ENCODE data around the gene PPIL6.

PPIL6 gene

DNA sequence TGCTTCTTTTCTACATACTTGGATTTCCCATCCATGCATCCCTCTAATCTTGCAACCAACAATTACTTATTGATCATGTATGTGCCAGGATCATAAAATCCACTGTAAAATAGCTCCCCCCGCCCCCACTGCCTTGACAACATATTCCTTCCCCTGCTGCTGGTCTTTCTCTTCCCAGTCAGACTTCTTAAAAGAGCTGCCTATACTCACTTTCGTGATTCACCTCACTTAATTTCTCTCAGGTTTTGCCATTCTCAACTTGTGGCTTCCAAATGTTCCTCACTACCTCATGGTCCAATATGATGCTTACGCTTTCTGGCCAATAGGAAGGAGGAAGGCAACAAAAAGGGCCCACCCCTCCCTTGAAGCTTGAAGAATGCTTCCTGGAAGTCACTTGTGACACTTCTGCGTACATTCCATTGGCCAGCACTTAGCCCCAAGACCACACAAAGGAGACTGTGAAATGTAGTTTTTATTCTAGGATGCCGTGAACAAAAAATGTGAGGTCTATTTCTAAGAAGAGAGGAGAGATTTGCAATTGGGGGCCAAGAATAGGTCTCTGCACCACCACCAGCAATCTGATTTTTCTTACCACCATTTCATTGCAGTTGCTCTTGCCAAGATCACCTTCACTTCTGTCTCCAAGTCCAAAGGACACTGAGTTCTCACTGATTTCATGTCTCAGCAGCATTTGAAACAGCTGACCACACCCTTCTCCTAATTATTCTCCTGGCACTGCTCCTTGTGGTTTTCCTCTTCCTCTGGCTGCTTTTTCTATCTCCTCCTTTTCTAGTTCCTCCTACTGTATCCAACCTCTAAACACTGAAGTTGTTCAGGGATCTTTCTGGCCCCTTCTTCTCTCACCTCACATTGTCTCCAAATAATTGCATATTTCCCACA, 88.9 kb downstream of the PPIL6 start:
- Histone ChIP-seq H3K4me3 (ENCODE audit: control insufficient read depth in 1 of 7, extremely low read depth in 1 of 7, insufficient read depth in 4 of 7, low read depth in 2 of 7, low read length in 6 of 7) (peak overlapping the region in 1 of 7 experiments; percentile 48), H3K36me3 (ENCODE audit: control insufficient read depth in 4 of 4, insufficient read depth in 4 of 4, low read length in 3 of 4) (peaks cover 4 to 22% (median 19%) of the 10 kb centered on the region in 4 experiments), H3K9me3 (ENCODE audit: control extremely low read depth in 1 of 5, control insufficient read depth in 4 of 5, insufficient read depth in 2 of 5, low read depth in 1 of 5, low read length in 4 of 5) (peaks cover 0 to 6% (median 4%) of the 10 kb centered on the region in 5 experiments), H3K27ac (ENCODE audit: insufficient read depth in 1 of 2, low read depth in 1 of 2, low read length in 2 of 2, poor library complexity in 1 of 2, severe bottlenecking in 2 of 2) (no peak overlapping the region), H3K4me1 (ENCODE audit: control extremely low read depth in 1 of 4, control insufficient read depth in 4 of 4, insufficient read depth in 4 of 4, low read length in 3 of 4) (peaks cover 16 to 63% (median 40%) of the 10 kb centered on the region in 4 experiments), H3K27me3 (replicated peaks in 2 of 5; ENCODE audit: control insufficient read depth in 4 of 5, insufficient read depth in 5 of 5, low read length in 4 of 5) (no peaks in the 10 kb centered on the region)
- peak in 2 of 3 donors; percentile 37 to 49 for DNase-seq
- CTCF ChIA-PET, result interaction anchor here (1.1 to 4.0 kb wide), 5 partner anchors 9 to 47 kb away, joined by 4 to 19 read pairs (median 6); no protein-coding TSS in a partner anchor
- WGBS (ENCODE audit: insufficient coverage), result 86% methylated on average over 4 of the region's 5 CpGs
- POLR2A ChIA-PET, result interaction anchor here (0.7 to 0.8 kb wide), 2 partner anchors 14 to 41 kb away, joined by 3 read pairs; no protein-coding TSS in a partner anchor

DNA sequence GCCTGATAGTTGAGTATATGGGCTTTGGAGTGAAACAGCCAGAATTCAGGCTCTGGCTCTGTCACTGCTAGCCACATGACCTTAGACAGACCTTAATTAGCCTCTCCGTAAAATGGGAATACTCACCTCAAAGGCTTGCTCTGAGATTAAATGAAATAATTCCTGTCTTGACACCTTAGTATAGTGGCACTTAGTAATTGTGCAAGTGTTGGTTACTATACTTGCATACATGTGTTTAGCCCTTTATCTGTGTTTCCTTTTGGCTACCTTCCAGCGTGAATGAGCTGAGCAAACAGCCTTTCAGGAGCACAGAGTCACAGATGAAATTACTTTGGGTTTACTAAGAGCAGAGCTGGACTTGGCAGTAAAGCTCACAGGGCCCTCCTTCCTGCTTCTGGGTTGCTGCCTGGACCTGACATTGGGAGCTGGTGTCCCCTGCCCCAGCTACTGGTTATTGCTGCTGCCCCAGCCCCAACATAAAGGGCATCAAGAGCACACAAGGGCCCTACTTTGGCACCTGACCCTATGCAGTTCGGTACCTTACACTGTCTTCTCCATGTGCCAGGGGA, 90.9 kb downstream of the PPIL6 start:
- WGBS (ENCODE audit: insufficient coverage), result 19% methylated on average over 2 of the region's 3 CpGs
- CTCF ChIA-PET, result interaction anchor here (0.6 to 4.0 kb wide), 8 partner anchors 11 to 162 kb away, joined by 3 to 19 read pairs (median 4); no protein-coding TSS in a partner anchor
- peak; percentile 81 to 95 (median 94) for DNase-seq

DNA sequence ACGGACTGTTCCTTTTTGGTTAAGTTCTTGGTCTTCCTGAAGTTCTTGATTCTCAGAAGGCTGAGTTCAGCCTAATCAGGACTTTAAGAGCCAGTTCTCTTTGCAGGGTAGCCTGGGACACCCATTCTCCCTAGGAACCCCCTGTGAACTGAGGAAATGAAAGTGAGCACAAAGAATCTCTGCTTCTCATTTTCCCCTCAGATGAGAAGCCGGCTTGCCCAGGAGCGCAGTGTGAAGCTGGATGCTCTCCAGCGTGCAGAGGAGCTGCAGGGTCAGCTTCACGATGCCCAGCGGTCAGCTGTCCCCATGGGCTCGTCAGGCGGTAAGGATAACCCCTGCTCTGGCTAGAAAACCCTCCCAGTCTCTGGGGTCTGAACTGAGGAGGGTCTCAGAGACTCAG, 92.2 kb downstream of the PPIL6 start:
- ChIA-PET POLR2A (no interaction called here), CTCF (interaction anchor here (1.0 to 4.0 kb wide), 4 partner anchors 10 to 48 kb away, joined by 3 to 19 read pairs (median 6); no protein-coding TSS in a partner anchor)
- Histone ChIP-seq H3K4me3 (ENCODE audit: control insufficient read depth in 1 of 7, extremely low read depth in 1 of 7, insufficient read depth in 4 of 7, low read depth in 2 of 7, low read length in 6 of 7) (no peak overlapping the region), H3K27ac (ENCODE audit: insufficient read depth in 1 of 2, low read depth in 1 of 2, low read length in 2 of 2, poor library complexity in 1 of 2, severe bottlenecking in 2 of 2) (peak overlapping the region in 1 of 2 experiments; percentile 19), H3K9me3 (ENCODE audit: control extremely low read depth in 1 of 5, control insufficient read depth in 4 of 5, insufficient read depth in 2 of 5, low read depth in 1 of 5, low read length in 4 of 5) (no peaks in the 10 kb centered on the region), H3K4me1 (ENCODE audit: control extremely low read depth in 1 of 4, control insufficient read depth in 4 of 4, insufficient read depth in 4 of 4, low read length in 3 of 4) (peaks cover 16 to 77% (median 46%) of the 10 kb centered on the region in 4 experiments), H3K27me3 (replicated peaks in 2 of 5; ENCODE audit: control insufficient read depth in 4 of 5, insufficient read depth in 5 of 5, low read length in 4 of 5) (no peaks in the 10 kb centered on the region), H3K36me3 (ENCODE audit: control insufficient read depth in 4 of 4, insufficient read depth in 4 of 4, low read length in 3 of 4) (peaks cover 0 to 4% (median 1%) of the 10 kb centered on the region in 4 experiments)
- no peak for DNase-seq
- 94% methylated on average over 7 of the region's 8 CpGs for WGBS (ENCODE audit: insufficient coverage)

More for the DNA sequence above, 90.9 kb downstream of the PPIL6 start:
- POLR2A ChIA-PET, result interaction anchor here (0.6 to 1.3 kb wide), 3 partner anchors 9 to 44 kb away, joined by 3 read pairs; no protein-coding TSS in a partner anchor
- peaks cover 0 to 10% (median 5%) of the 10 kb centered on the region in 4 experiments for H3K36me3 ChIP-seq (ENCODE audit: control insufficient read depth in 4 of 4, insufficient read depth in 4 of 4, low read length in 3 of 4)
- H3K4me1 ChIP-seq (ENCODE audit: control extremely low read depth in 1 of 4, control insufficient read depth in 4 of 4, insufficient read depth in 4 of 4, low read length in 3 of 4), result peaks cover 16 to 68% (median 41%) of the 10 kb centered on the region in 4 experiments
- peak overlapping the region; percentile 22 to 69 for H3K27ac ChIP-seq (ENCODE audit: insufficient read depth in 1 of 2, low read depth in 1 of 2, low read length in 2 of 2, poor library complexity in 1 of 2, severe bottlenecking in 2 of 2)
- peak overlapping the region in 2 of 7 experiments; percentile 10 to 33 for H3K4me3 ChIP-seq (ENCODE audit: control insufficient read depth in 1 of 7, extremely low read depth in 1 of 7, insufficient read depth in 4 of 7, low read depth in 2 of 7, low read length in 6 of 7)
- no peaks in the 10 kb centered on the region for H3K27me3 ChIP-seq (replicated peaks in 2 of 5; ENCODE audit: control insufficient read depth in 4 of 5, insufficient read depth in 5 of 5, low read length in 4 of 5)
- no peaks in the 10 kb centered on the region for H3K9me3 ChIP-seq (ENCODE audit: control extremely low read depth in 1 of 5, control insufficient read depth in 4 of 5, insufficient read depth in 2 of 5, low read depth in 1 of 5, low read length in 4 of 5)

DNA sequence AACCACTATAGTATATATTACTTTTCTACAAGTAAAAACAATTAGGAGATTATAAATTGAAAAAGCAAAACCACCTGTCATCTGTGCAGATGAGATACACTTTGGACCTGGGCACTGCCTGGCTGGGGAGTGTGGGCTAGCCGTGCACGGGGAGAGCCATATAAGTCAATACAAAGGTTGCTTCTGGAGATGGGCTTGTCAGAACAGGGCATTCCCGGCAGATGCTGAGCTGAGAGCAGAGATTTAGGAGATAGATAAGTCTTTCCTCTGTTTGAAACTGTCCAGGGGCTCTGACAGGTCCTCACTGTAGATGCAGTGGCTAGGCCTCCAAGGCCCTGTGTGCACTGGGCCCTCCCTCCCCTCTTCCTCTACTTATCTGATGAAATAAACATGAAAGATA, 92.6 kb downstream of the PPIL6 start:
- H3K4me3 ChIP-seq (ENCODE audit: control insufficient read depth in 1 of 7, extremely low read depth in 1 of 7, insufficient read depth in 4 of 7, low read depth in 2 of 7, low read length in 6 of 7), result no peak overlapping the region
- 45% methylated on average over 3 of the region's 3 CpGs for WGBS (ENCODE audit: insufficient coverage)

DNA sequence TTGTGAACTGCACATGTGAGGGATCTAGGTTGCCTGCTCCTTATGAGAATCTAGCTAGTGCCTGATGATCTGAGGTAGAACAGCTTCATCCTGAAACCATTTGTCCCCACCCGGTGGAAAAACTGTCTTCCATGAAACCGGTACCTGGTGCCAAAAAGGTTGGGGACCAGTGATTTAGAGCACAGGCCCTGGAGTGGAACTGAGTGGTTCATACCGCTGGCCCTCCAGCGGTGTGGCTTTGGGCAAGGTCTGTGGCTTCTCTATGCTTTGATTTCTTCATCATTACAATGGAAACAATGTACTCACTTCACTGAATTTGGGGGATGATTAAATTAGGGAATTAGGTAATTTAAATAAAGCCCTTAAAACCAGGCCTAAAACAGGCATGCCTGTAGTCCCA, 94.4 kb downstream of the PPIL6 start:
- ChIA-PET POLR2A (no interaction called here), CTCF (interaction anchor here (0.6 to 1.4 kb wide), 2 partner anchors 13 to 150 kb away, joined by 3 to 4 read pairs; no protein-coding TSS in a partner anchor)

More for the DNA sequence above, 92.6 kb downstream of the PPIL6 start:
- Histone ChIP-seq H3K4me1 (ENCODE audit: control extremely low read depth in 1 of 4, control insufficient read depth in 4 of 4, insufficient read depth in 4 of 4, low read length in 3 of 4) (peaks cover 12 to 76% (median 48%) of the 10 kb centered on the region in 4 experiments), H3K27me3 (replicated peaks in 2 of 5; ENCODE audit: control insufficient read depth in 4 of 5, insufficient read depth in 5 of 5, low read length in 4 of 5) (no peaks in the 10 kb centered on the region), H3K27ac (ENCODE audit: insufficient read depth in 1 of 2, low read depth in 1 of 2, low read length in 2 of 2, poor library complexity in 1 of 2, severe bottlenecking in 2 of 2) (no peak overlapping the region), H3K9me3 (ENCODE audit: control extremely low read depth in 1 of 5, control insufficient read depth in 4 of 5, insufficient read depth in 2 of 5, low read depth in 1 of 5, low read length in 4 of 5) (no peaks in the 10 kb centered on the region), H3K36me3 (ENCODE audit: control insufficient read depth in 4 of 4, insufficient read depth in 4 of 4, low read length in 3 of 4) (peaks cover 0 to 4% (median 1%) of the 10 kb centered on the region in 4 experiments)
- CTCF ChIA-PET, result interaction anchor here (1.0 to 4.0 kb wide), 4 partner anchors 8 to 30 kb away, joined by 3 to 19 read pairs (median 6); no protein-coding TSS in a partner anchor
- POLR2A ChIA-PET, result no interaction called here
- no peak for DNase-seq

DNA sequence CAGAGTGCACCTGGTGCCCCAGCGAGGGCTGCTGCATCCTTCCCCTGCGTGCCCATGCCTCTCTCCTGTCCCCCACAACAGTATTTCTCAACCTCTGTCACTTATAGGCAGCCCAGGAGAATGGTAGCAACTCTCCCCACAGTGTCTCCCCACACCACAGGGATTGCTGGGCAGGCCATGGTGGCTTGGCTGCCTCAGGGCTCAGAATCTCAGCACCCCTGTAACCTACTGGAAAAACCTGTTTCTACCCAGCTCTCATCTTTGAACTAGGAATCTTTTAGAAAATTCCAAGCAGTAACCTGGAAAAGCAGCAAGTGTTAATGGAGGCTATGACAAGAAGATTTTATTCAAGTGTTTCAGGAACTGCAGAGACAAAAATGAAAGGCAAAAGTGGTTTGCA, 96.2 kb downstream of the PPIL6 start:
- H3K4me3 ChIP-seq (ENCODE audit: control insufficient read depth in 1 of 7, extremely low read depth in 1 of 7, insufficient read depth in 4 of 7, low read depth in 2 of 7, low read length in 6 of 7), result no peak overlapping the region
- ChIA-PET POLR2A (no interaction called here), CTCF (interaction anchor here (1.3 to 2.0 kb wide), 2 partner anchors 11 to 40 kb away, joined by 3 to 5 read pairs; no protein-coding TSS in a partner anchor)
- no peaks in the 10 kb centered on the region for H3K27me3 ChIP-seq (replicated peaks in 2 of 5; ENCODE audit: control insufficient read depth in 4 of 5, insufficient read depth in 5 of 5, low read length in 4 of 5)
- H3K9me3 ChIP-seq (ENCODE audit: control extremely low read depth in 1 of 5, control insufficient read depth in 4 of 5, insufficient read depth in 2 of 5, low read depth in 1 of 5, low read length in 4 of 5), result no peaks in the 10 kb centered on the region
- WGBS (ENCODE audit: insufficient coverage), result no CpG with 5 or more reads among the region's 2 CpGs
- H3K4me1 ChIP-seq (ENCODE audit: control extremely low read depth in 1 of 4, control insufficient read depth in 4 of 4, insufficient read depth in 4 of 4, low read length in 3 of 4), result peaks cover 4 to 67% (median 38%) of the 10 kb centered on the region in 4 experiments
- H3K27ac ChIP-seq (ENCODE audit: insufficient read depth in 1 of 2, low read depth in 1 of 2, low read length in 2 of 2, poor library complexity in 1 of 2, severe bottlenecking in 2 of 2), result no peak overlapping the region
- no peaks in the 10 kb centered on the region for H3K36me3 ChIP-seq (ENCODE audit: control insufficient read depth in 4 of 4, insufficient read depth in 4 of 4, low read length in 3 of 4)
- no peak for DNase-seq

More for the DNA sequence above, 94.4 kb downstream of the PPIL6 start:
- Histone ChIP-seq H3K27ac (ENCODE audit: insufficient read depth in 1 of 2, low read depth in 1 of 2, low read length in 2 of 2, poor library complexity in 1 of 2, severe bottlenecking in 2 of 2) (no peak overlapping the region), H3K9me3 (ENCODE audit: control extremely low read depth in 1 of 5, control insufficient read depth in 4 of 5, insufficient read depth in 2 of 5, low read depth in 1 of 5, low read length in 4 of 5) (no peaks in the 10 kb centered on the region), H3K4me3 (ENCODE audit: control insufficient read depth in 1 of 7, extremely low read depth in 1 of 7, insufficient read depth in 4 of 7, low read depth in 2 of 7, low read length in 6 of 7) (no peak overlapping the region), H3K27me3 (replicated peaks in 2 of 5; ENCODE audit: control insufficient read depth in 4 of 5, insufficient read depth in 5 of 5, low read length in 4 of 5) (no peaks in the 10 kb centered on the region), H3K4me1 (ENCODE audit: control extremely low read depth in 1 of 4, control insufficient read depth in 4 of 4, insufficient read depth in 4 of 4, low read length in 3 of 4) (peaks cover 5 to 72% (median 44%) of the 10 kb centered on the region in 4 experiments), H3K36me3 (ENCODE audit: control insufficient read depth in 4 of 4, insufficient read depth in 4 of 4, low read length in 3 of 4) (peaks cover 0 to 3% (median 1%) of the 10 kb centered on the region in 4 experiments)
- DNase-seq, result no peak
- WGBS (ENCODE audit: insufficient coverage), result 100% methylated on average over 2 of the region's 4 CpGs

Measured in common myeloid progenitor, CD34-positive (primary cell).